ENCODE data around the gene RNF141.

The RNF141 gene

GRCh38 chr11:10519630-10520029 is 21.4 kb downstream of the RNF141 start:
- no peak for DNase-seq

- DNase-seq, result no peak
Measured at GRCh38 chr11:10518891-10519290, 22.1 kb downstream of the RNF141 start.

- DNase-seq, result no peak
Measured at GRCh38 chr11:10518123-10518522, 22.9 kb downstream of the RNF141 start.

GRCh38 chr11:10515418-10515817 is 25.6 kb downstream of the RNF141 start:
- no peak for DNase-seq

GRCh38 chr11:10514709-10515108 is 26.3 kb downstream of the RNF141 start:
- no peak for DNase-seq

GRCh38 chr11:10514202-10514601 is 26.8 kb downstream of the RNF141 start:
- DNase-seq, result no peak

- DNase-seq, result no peak
Measured at GRCh38 chr11:10511181-10511621, 29.8 kb downstream of the RNF141 start.

- DNase-seq, result no peak
Measured at GRCh38 chr11:10506008-10506370, 35.0 kb downstream of the RNF141 start.

- DNase-seq, result no peak
Measured at GRCh38 chr11:10505278-10506007, 35.5 kb downstream of the RNF141 start.

- no peak for DNase-seq
Measured at GRCh38 chr11:10504490-10504889, 36.5 kb downstream of the RNF141 start.

- no peak for DNase-seq
Measured at GRCh38 chr11:10503777-10504480, 37.1 kb downstream of the RNF141 start.

- no peak for DNase-seq
Measured at GRCh38 chr11:10503221-10503620, 37.8 kb downstream of the RNF141 start.

GRCh38 chr11:10502770-10503169 is 38.2 kb downstream of the RNF141 start:
- DNase-seq, result no peak

- no peak for DNase-seq
Measured at GRCh38 chr11:10502065-10502680, 38.8 kb downstream of the RNF141 start.

- no peak for DNase-seq
Measured at GRCh38 chr11:10500757-10501684, 40.0 kb downstream of the RNF141 start.

GRCh38 chr11:10499874-10500601 is 40.9 kb downstream of the RNF141 start:
- no peak for DNase-seq

- DNase-seq, result no peak
Measured at GRCh38 chr11:10499452-10499851, 41.5 kb downstream of the RNF141 start.

GRCh38 chr11:10498426-10499250 is 42.3 kb downstream of the RNF141 start:
- no peak for DNase-seq

GRCh38 chr11:10498022-10498400 is 43.0 kb downstream of the RNF141 start:
- no peak for DNase-seq

- DNase-seq, result no peak
Measured at GRCh38 chr11:10497371-10498021, 43.5 kb downstream of the RNF141 start.

All from NCI-H2029 treated with DMSO at 0.1 percent for 48 hours (cell line).